ENCODE results near the gene MAGEL2. TPM values are rescaled to one million over a fixed set of nuclear protein-coding genes. Genes with fewer than 3 reads are reported as not detected.

Gene MAGEL2
- total and polyA plus RNA-seq, 2 of the 4 experiments (the other 2 are of a cell fraction): 0.18 to 0.29 TPM

GRCh38 chr15:23670970-23671369 lies 23.3 kb upstream of the MAGEL2 start:
- no TSS peak for BruUV-seq (replicated peaks)
- ChIA-PET POLR2A (ENCODE audit: unreplicated experiment) (no interaction called here), CTCF (no interaction called here)
- no peak overlapping the region for H3K23ac ChIP-seq (ENCODE audit: low read depth, low read length)
- H2BK15ac ChIP-seq (ENCODE audit: low read depth, low read length): no peak overlapping the region
- no peak overlapping the region for H2AK9ac ChIP-seq (replicated peaks; ENCODE audit: low read depth, low read length, poor library complexity)
- in situ Hi-C loops (cut with MboI; ENCODE audit: low sequenced_read_pairs) (no loop called here), dilution Hi-C loops (cut with HindIII; ENCODE audit: low sequenced_read_pairs, unreplicated experiment) (no loop called here), intact Hi-C loops (cut with micrococcal nuclease) (no loop called here)
- H2BK5ac ChIP-seq (ENCODE audit: low read depth, low read length, poor library complexity, severe bottlenecking): no peak overlapping the region
- no peaks in the 10 kb centered on the region for H3K9me3 ChIP-seq (ENCODE audit: control insufficient read depth, insufficient read depth, low read length)
- no peak overlapping the region for H2BK20ac ChIP-seq (ENCODE audit: low read depth, low read length)
- H3K4ac ChIP-seq (ENCODE audit: low read depth, low read length): no peak overlapping the region
- H3K36me3 ChIP-seq (ENCODE audit: control insufficient read depth, insufficient read depth, low read length): no peaks in the 10 kb centered on the region
- H3K4me1 ChIP-seq (ENCODE audit: control insufficient read depth, insufficient read depth, low read length): no peaks in the 10 kb centered on the region
- DNase-seq (no peak), ATAC-seq (ENCODE audit: low read depth) (no peak)
- no peak overlapping the region for H3K18ac ChIP-seq (ENCODE audit: low read depth, low read length)
- H3K14ac ChIP-seq (replicated peaks; ENCODE audit: low read depth, low read length): no peak overlapping the region
- no peak overlapping the region for H3K56ac ChIP-seq (ENCODE audit: extremely low read depth, insufficient read depth, low read length)
- H2AK5ac ChIP-seq (ENCODE audit: low read depth, low read length): no peak overlapping the region
- no peaks in the 10 kb centered on the region for H3K9me1 ChIP-seq (ENCODE audit: insufficient read depth, low read length)
- no peak overlapping the region for H3K4me2 ChIP-seq (ENCODE audit: low read depth, low read length)
- no CpG with 5 or more reads among the region's 1 CpG for WGBS, 2 experiments (ENCODE audit: extremely low coverage in 2 of 2, insufficient read length in 1 of 2)
- no peak overlapping the region for H4K8ac ChIP-seq (ENCODE audit: low read depth in 2 of 2, low read length in 2 of 2)
- H4K91ac ChIP-seq (ENCODE audit: insufficient read depth, low read depth, low read length): no peak overlapping the region
- no peaks in the 10 kb centered on the region for H3K79me1 ChIP-seq (ENCODE audit: low read depth in 1 of 2, low read length in 2 of 2)
- no peak overlapping the region for H4K5ac ChIP-seq (ENCODE audit: low read depth, low read length)
- peak; percentile 64 for TF ChIP-seq CEBPB (IDR thresholded peaks at IDR 0.05; ENCODE audit: low read depth, low read length)
- no peak for TF ChIP-seq RAD21 (IDR thresholded peaks at IDR 0.05; ENCODE audit: low read length)
- H2BK120ac ChIP-seq (ENCODE audit: low read depth, low read length): no peak overlapping the region
- H3K27me3 ChIP-seq (ENCODE audit: control insufficient read depth, insufficient read depth, low read length): no peaks in the 10 kb centered on the region
- H3K27ac ChIP-seq (ENCODE audit: insufficient read depth, low read length): no peak overlapping the region
- no peak overlapping the region for H3K4me3 ChIP-seq (ENCODE audit: insufficient read depth, low read depth, low read length)
- H4K20me1 ChIP-seq (ENCODE audit: insufficient read depth, low read length): no peaks in the 10 kb centered on the region
- H3K9ac ChIP-seq (ENCODE audit: low read depth, low read length): no peak overlapping the region
- H2AFZ ChIP-seq (replicated peaks; ENCODE audit: low read length, poor library complexity): no peak overlapping the region
